Adrenal gland (tissue), 12 donors: ENCODE measurements around the gene UBFD1. TPM values are rescaled to one million over a fixed set of nuclear protein-coding genes. Genes with fewer than 3 reads are reported as not detected.

Experiments used
- DNase-seq, 7 donors: peaks; one replicate each; pipeline ENCODE4 v3.0.0-alpha.2; 2019 to 2020
- H3K27ac ChIP-seq, 5 donors: fragments of 200-600 bp; sonication (generic) in 4 of 5; 1 replicate in 3 of 5; 2 replicates in 2 of 5; pipeline versions ENCODE4 v1.5.1 to v1.8.0; 2016 to 2020; ENCODE audit warnings: mild to moderate bottlenecking in 1 of 5
- H3K27me3 ChIP-seq: fragments of 200-600 bp; 2 replicates; pipeline ENCODE4 v1.8.0; 2021
- H3K36me3 ChIP-seq, 2 donors: fragments of 200-600 bp; replicated peaks in 1 of 2; 1 replicate in 1 of 2; 2 replicates in 1 of 2; pipeline versions ENCODE4 v1.5.1 to v1.8.0; 2018 to 2022
- H3K4me1 ChIP-seq, 2 donors: fragments of 200-600 bp; replicated peaks in 1 of 2; 1 replicate in 1 of 2; 2 replicates in 1 of 2; pipeline versions ENCODE4 v1.5.1 to v1.8.0; 2018 to 2021
- H3K4me3 ChIP-seq, 4 donors: fragments of 200-600 bp; sonication (generic) in 3 of 4; one replicate each; pipeline ENCODE4 v1.5.1; 2016 to 2018
- H3K9me3 ChIP-seq, 3 donors: fragments of 200-600 bp; sonication (generic) in 1 of 3; replicated peaks in 1 of 3; 1 replicate in 2 of 3; 2 replicates in 1 of 3; pipeline versions ENCODE4 v1.5.1 to v1.8.0; 2016 to 2021
- POLR2A ChIP-seq, 2 donors: fragments of 450-650 bp; IDR thresholded peaks; one replicate each; pipeline ENCODE4 v1.6.1; 2017; ENCODE audit warnings: antibody characterized with exemption in 2 of 2, mild to moderate bottlenecking in 2 of 2, moderate library complexity in 1 of 2
- whole genome bisulfite sequencing, 4 donors: extraction: QIAGEN DNeasy Blood & Tissue Kit in 2 of 4; methylation state at CpG; one replicate each; pipeline versions ENCODE4 v1.1.5 to v1.1.7; 2013 to 2017; 5-methylcytosine and 5-hydroxymethylcytosine counted together
- intact Hi-C, 2 donors: fragments of 100-400 bp; cut with DNase I; formaldehyde crosslinking; loops; one replicate each; pipeline versions ENCODE4 v1.14.1 to v1.15.0; 2022 to 2023
- polyA plus RNA-seq, 3 donors: library from polyadenylated mRNA; stranded (reverse); fragments of 200-250 nt in 2 of 3; fragments of 350-450 nt in 1 of 3; fragmentation: Illumina TruSeq in 1 of 3; extraction: RNeasy Lipid Tissue Mini Kit (QIAGEN cat#74804) in 1 of 3; gene quantifications; one replicate each; pipeline ENCODE4 v1.2.3, GENCODE V29; 2013 to 2014
- total RNA-seq, 9 donors: library from RNA; depleted of rRNA in 4 of 9; stranded (reverse); fragments of >200 nt in 4 of 9; fragments of 120-200 nt in 1 of 9; fragmentation: NEBNext Ultra II Directional in 1 of 9; extraction: Animal tissue kit (Norgen Biotek cat#: 25700) in 1 of 9; gene quantifications; one replicate each; pipeline versions ENCODE4 v1.1.0 to v1.2.4, GENCODE V29; 2013 to 2023
- TF ChIP-seq, protein P1 (sequence below), 6 experiments: fragments of 450-650 bp in 4 of 6; fragments of 200-600 bp in 2 of 6; sonication (generic) in 1 of 6; IDR thresholded peaks; 1 replicate in 5 of 6; 2 replicates in 1 of 6; pipeline versions ENCODE4 v1.5.1 to v1.8.0; 2016 to 2021; ENCODE audit warnings: antibody characterized with exemption in 6 of 6, mild to moderate bottlenecking in 2 of 6, moderate library complexity in 1 of 6
- donor health status: healthy with polysubstance abuse.
- donor health status: Bipolar disorder and iron deficiency.
- donor health status: DM: yes; HTN: yes; CAD: no.
- donor health status: DM: no; HTN: no; CAD: no.
- donor health status: DM: no; HTN: no; CAD: no.
- donor health status: DM: yes; HTN: yes; CAD: no.

The UBFD1 gene
- total and polyA plus RNA-seq, 12 donors, result 9.5 to 151 (median 87.0) TPM

DNA sequence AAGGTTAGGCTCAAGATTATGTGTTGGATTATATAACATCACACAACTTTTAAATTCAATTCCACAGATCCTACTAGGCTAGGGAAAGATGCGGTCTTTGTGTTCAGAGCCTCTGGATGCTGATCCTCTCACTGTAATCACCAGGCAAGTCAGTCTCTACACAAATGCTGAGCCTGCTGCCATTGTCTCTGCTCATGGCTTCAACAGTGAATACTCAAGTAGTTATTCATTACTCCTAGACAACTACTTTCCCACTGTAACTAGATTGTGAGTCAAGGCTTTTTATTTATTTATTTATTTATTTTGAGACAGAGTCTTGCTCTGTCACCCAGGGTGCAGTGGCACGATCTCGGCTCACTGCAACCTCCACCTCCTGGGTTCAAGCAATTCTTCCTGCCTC lies 54.4 kb downstream of the UBFD1 start:
- H3K36me3 ChIP-seq, result peaks cover 0 to 20% of the 10 kb centered on the region in 2 donors

DNA sequence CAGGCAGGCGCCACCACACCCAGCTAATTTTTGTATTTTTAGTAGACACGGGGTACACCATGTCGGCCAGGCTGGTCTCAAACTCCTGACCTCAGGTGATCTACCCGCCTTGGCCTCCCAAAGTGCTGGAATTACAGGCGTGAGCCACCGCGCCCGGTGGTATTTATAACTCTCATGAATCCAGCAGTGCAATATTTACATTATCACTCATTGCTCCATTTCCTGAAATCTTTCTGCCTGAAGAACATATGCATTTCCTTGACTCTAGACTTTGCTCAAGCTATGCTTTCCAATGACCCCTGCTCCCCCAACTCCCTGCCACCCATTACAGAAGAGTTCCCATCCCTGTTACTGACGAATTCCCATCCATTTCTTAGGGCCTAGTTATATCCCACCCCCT lies 58.3 kb downstream of the UBFD1 start:
- no peaks in the 10 kb centered on the region for H3K9me3 ChIP-seq
- no peak for DNase-seq
- peaks cover 0 to 50% of the 10 kb centered on the region in 2 donors for H3K36me3 ChIP-seq
- TF ChIP-seq, protein P1, sequence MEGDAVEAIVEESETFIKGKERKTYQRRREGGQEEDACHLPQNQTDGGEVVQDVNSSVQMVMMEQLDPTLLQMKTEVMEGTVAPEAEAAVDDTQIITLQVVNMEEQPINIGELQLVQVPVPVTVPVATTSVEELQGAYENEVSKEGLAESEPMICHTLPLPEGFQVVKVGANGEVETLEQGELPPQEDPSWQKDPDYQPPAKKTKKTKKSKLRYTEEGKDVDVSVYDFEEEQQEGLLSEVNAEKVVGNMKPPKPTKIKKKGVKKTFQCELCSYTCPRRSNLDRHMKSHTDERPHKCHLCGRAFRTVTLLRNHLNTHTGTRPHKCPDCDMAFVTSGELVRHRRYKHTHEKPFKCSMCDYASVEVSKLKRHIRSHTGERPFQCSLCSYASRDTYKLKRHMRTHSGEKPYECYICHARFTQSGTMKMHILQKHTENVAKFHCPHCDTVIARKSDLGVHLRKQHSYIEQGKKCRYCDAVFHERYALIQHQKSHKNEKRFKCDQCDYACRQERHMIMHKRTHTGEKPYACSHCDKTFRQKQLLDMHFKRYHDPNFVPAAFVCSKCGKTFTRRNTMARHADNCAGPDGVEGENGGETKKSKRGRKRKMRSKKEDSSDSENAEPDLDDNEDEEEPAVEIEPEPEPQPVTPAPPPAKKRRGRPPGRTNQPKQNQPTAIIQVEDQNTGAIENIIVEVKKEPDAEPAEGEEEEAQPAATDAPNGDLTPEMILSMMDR (IDR thresholded peaks at IDR 0.05), result no peak
- TF ChIP-seq POLR2A (IDR thresholded peaks at IDR 0.05), result no peak
- no peaks in the 10 kb centered on the region for H3K4me1 ChIP-seq
- WGBS, 4 donors, result 96 to 99% (median 96%) methylated on average over 9 of the region's 9 CpGs
- no peaks in the 10 kb centered on the region for H3K27me3 ChIP-seq
- H3K27ac ChIP-seq, result no peak overlapping the region
- no peak overlapping the region for H3K4me3 ChIP-seq
- intact Hi-C loops, result no loop called here

More for the DNA sequence above, 54.4 kb downstream of the UBFD1 start:
- no peak overlapping the region for H3K4me3 ChIP-seq
- DNase-seq, result no peak
- H3K27ac ChIP-seq, result no peak overlapping the region
- 96 to 100% (median 100%) methylated on average over 3 of the region's 3 CpGs for WGBS, 4 donors
- H3K9me3 ChIP-seq, result no peaks in the 10 kb centered on the region
- TF ChIP-seq, protein P1 (IDR thresholded peaks at IDR 0.05), result no peak
- no peak for TF ChIP-seq POLR2A (IDR thresholded peaks at IDR 0.05)
- no peaks in the 10 kb centered on the region for H3K27me3 ChIP-seq
- intact Hi-C loops, result no loop called here
- no peaks in the 10 kb centered on the region for H3K4me1 ChIP-seq

Other genes with a start within 250 kb of the UBFD1 start
- 10 to 100 TPM; 10.7 to 25.7 (median 20.9) TPM for gene COG7, start 104.5 kb upstream of the UBFD1 start, total RNA-seq
- 10 to 100 TPM; 19.2 to 50.1 (median 37.3) TPM for gene COG7, start 104.5 kb upstream of the UBFD1 start, polyA plus RNA-seq
- gene GGA2, start 47.2 kb upstream of the UBFD1 start, total RNA-seq, result 100 to 1,000 TPM in 7 of 9 donors, 10 to 100 TPM in 2; 57.4 to 143 (median 117) TPM
- 100 to 1,000 TPM in 1 of 3 donors, 10 to 100 TPM in 2; 37.7 to 129 (median 66.5) TPM for gene GGA2, start 47.2 kb upstream of the UBFD1 start, polyA plus RNA-seq
- gene EARS2, start 377 bp upstream of the UBFD1 start, total RNA-seq, result 10 to 100 TPM; 20.0 to 85.7 (median 29.5) TPM
- 10 to 100 TPM; 30.0 to 44.6 (median 38.4) TPM for gene EARS2, start 377 bp upstream of the UBFD1 start, polyA plus RNA-seq
- 100 to 1,000 TPM; 103 to 306 (median 137) TPM for gene NDUFAB1, start 38.6 kb downstream of the UBFD1 start, total RNA-seq
- 100 to 1,000 TPM in 1 of 3 donors, 10 to 100 TPM in 2; 67.6 to 170 (median 81.6) TPM for gene NDUFAB1, start 38.6 kb downstream of the UBFD1 start, polyA plus RNA-seq
- 10 to 100 TPM in 4 of 9 donors, 1 to 10 TPM in 5; 2.8 to 12.9 (median 9.8) TPM for gene PALB2, start 83.6 kb downstream of the UBFD1 start, total RNA-seq
- 10 to 100 TPM in 2 of 3 donors, 1 to 10 TPM in 1; 9.6 to 16.4 (median 11.8) TPM for gene PALB2, start 83.6 kb downstream of the UBFD1 start, polyA plus RNA-seq
- gene DCTN5, start 83.7 kb downstream of the UBFD1 start, total RNA-seq, result 10 to 100 TPM; 22.7 to 67.8 (median 43.1) TPM
- gene DCTN5, start 83.7 kb downstream of the UBFD1 start, polyA plus RNA-seq, result 10 to 100 TPM in 1 of 3 donors, 1 to 10 TPM in 2; 7.9 to 64.4 (median 9.8) TPM
- 1 to 10 TPM in 7 of 9 donors, under 1 TPM in 2; 0.18 to 4.8 (median 3.0) TPM for gene PLK1, start 121.2 kb downstream of the UBFD1 start, total RNA-seq
- gene PLK1, start 121.2 kb downstream of the UBFD1 start, polyA plus RNA-seq, result 1 to 10 TPM; 1.2 to 2.8 (median 2.6) TPM
- 1 to 10 TPM in 4 of 9 donors, under 1 TPM in 4, not detected in 1; 0.20 to 2.7 (median 1.2) TPM for gene ERN2, start 155.5 kb downstream of the UBFD1 start, total RNA-seq
- 1 to 10 TPM in 2 of 3 donors, under 1 TPM in 1; 0.60 to 1.5 (median 1.3) TPM for gene ERN2, start 155.5 kb downstream of the UBFD1 start, polyA plus RNA-seq
- 1 to 10 TPM in 1 of 9 donors, under 1 TPM in 1, not detected in 7; 0.07 to 1.4 TPM for gene CHP2, start 197.3 kb downstream of the UBFD1 start, total RNA-seq
- gene CHP2, start 197.3 kb downstream of the UBFD1 start, polyA plus RNA-seq, result under 1 TPM in 2 of 3 donors, not detected in 1; 0.07 to 0.16 TPM